ENCODE data around the gene METTL24. TPM values are rescaled to one million over a fixed set of nuclear protein-coding genes. Genes with fewer than 3 reads are reported as not detected.
"Not testable (repeated sequence)": the region's sequence is repeated elsewhere in the genome, so short reads cannot be mapped to it uniquely, and the experiment has no call there.

METTL24 gene
- total and polyA plus RNA-seq, 7 donors, result 0.04 TPM; not detected in 6

- Histone ChIP-seq H3K27me3 (ENCODE audit: insufficient read depth in 3 of 3, low read length in 2 of 3) (no peaks in the 10 kb centered on the region), H3K27ac (no peak overlapping the region), H3K36me3 (ENCODE audit: insufficient read depth in 1 of 2, low read depth in 1 of 2) (no peaks in the 10 kb centered on the region), H3K9me3 (no peaks in the 10 kb centered on the region), H3K4me3 (no peak overlapping the region), H3K4me1 (no peaks in the 10 kb centered on the region)
- DNase-seq (no peak), ATAC-seq (no peak)
- intact Hi-C loops (cut with DNase I), result no loop called here
- TF ChIP-seq CTCF (IDR thresholded peaks at IDR 0.05), result no peak
- WGBS, 3 donors, result 94 to 96% (median 94%) methylated on average over 3 of the region's 3 CpGs
Measured at GRCh38 chr6:110315869-110316398, 42.2 kb downstream of the METTL24 start.

GRCh38 chr6:110315207-110315868 lies 42.8 kb downstream of the METTL24 start:
- no peak overlapping the region for H3K4me3 ChIP-seq
- H3K36me3 ChIP-seq (ENCODE audit: insufficient read depth in 1 of 2, low read depth in 1 of 2), result no peaks in the 10 kb centered on the region
- no peak for DNase-seq
- 73 to 75% (median 73%) methylated on average over 6 of the region's 6 CpGs for WGBS, 3 donors
- no peaks in the 10 kb centered on the region for H3K27me3 ChIP-seq (ENCODE audit: insufficient read depth in 3 of 3, low read length in 2 of 3)
- TF ChIP-seq CTCF (IDR thresholded peaks at IDR 0.05), result no peak
- no peak overlapping the region for H3K27ac ChIP-seq
- no peaks in the 10 kb centered on the region for H3K4me1 ChIP-seq
- ATAC-seq, result no peak
- intact Hi-C loops (cut with DNase I), result no loop called here
- H3K9me3 ChIP-seq, result no peaks in the 10 kb centered on the region

- ATAC-seq (no peak), DNase-seq (no peak)
- Histone ChIP-seq H3K4me1 (no peaks in the 10 kb centered on the region), H3K4me3 (no peak overlapping the region), H3K27me3 (ENCODE audit: insufficient read depth in 3 of 3, low read length in 2 of 3) (no peaks in the 10 kb centered on the region), H3K27ac (no peak overlapping the region), H3K36me3 (ENCODE audit: insufficient read depth in 1 of 2, low read depth in 1 of 2) (no peaks in the 10 kb centered on the region), H3K9me3 (no peaks in the 10 kb centered on the region)
- intact Hi-C loops (cut with DNase I), result no loop called here
- WGBS, 3 donors, result 63 to 70% (median 68%) methylated on average over 3 of the region's 3 CpGs
- no peak for TF ChIP-seq CTCF (IDR thresholded peaks at IDR 0.05)
Measured at GRCh38 chr6:110310861-110311446, 47.2 kb downstream of the METTL24 start.

GRCh38 chr6:110309432-110309831 lies 48.7 kb downstream of the METTL24 start:
- H3K36me3 ChIP-seq (ENCODE audit: insufficient read depth in 1 of 2, low read depth in 1 of 2); H3K27me3 ChIP-seq (ENCODE audit: insufficient read depth in 3 of 3, low read length in 2 of 3); ATAC-seq; H3K4me1 ChIP-seq; H3K9me3 ChIP-seq; intact Hi-C loops (cut with DNase I); H3K27ac ChIP-seq; DNase-seq; H3K4me3 ChIP-seq: not testable (repeated sequence)
- WGBS, 3 donors, result 81 to 90% (median 83%) methylated on average over 4 of the region's 4 CpGs

GRCh38 chr6:110307368-110307767 lies 50.8 kb downstream of the METTL24 start:
- no peak for ATAC-seq
- intact Hi-C loops (cut with DNase I), result no loop called here
- TF ChIP-seq CTCF (IDR thresholded peaks at IDR 0.05), result no peak

GRCh38 chr6:110305832-110306231 lies 52.3 kb downstream of the METTL24 start:
- H3K27ac ChIP-seq; DNase-seq; H3K36me3 ChIP-seq (ENCODE audit: insufficient read depth in 1 of 2, low read depth in 1 of 2); H3K9me3 ChIP-seq; intact Hi-C loops (cut with DNase I); ATAC-seq; H3K4me3 ChIP-seq; H3K27me3 ChIP-seq (ENCODE audit: insufficient read depth in 3 of 3, low read length in 2 of 3); H3K4me1 ChIP-seq: not testable (repeated sequence)
- WGBS, 3 donors, result 84 to 93% (median 86%) methylated on average over 2 of the region's 2 CpGs

More at GRCh38 chr6:110307368-110307767, 50.8 kb downstream of the METTL24 start:
- Histone ChIP-seq H3K4me1 (no peaks in the 10 kb centered on the region), H3K27ac (no peak overlapping the region), H3K36me3 (ENCODE audit: insufficient read depth in 1 of 2, low read depth in 1 of 2) (no peaks in the 10 kb centered on the region), H3K27me3 (ENCODE audit: insufficient read depth in 3 of 3, low read length in 2 of 3) (no peaks in the 10 kb centered on the region), H3K9me3 (no peaks in the 10 kb centered on the region), H3K4me3 (no peak overlapping the region)
- DNase-seq, result no peak
- WGBS, 3 donors, result 70 to 78% (median 70%) methylated on average over 2 of the region's 2 CpGs

GRCh38 chr6:110303692-110304091 lies 54.5 kb downstream of the METTL24 start:
- H3K27ac ChIP-seq; intact Hi-C loops (cut with DNase I); DNase-seq; ATAC-seq; H3K9me3 ChIP-seq; H3K4me1 ChIP-seq; H3K36me3 ChIP-seq (ENCODE audit: insufficient read depth in 1 of 2, low read depth in 1 of 2); H3K4me3 ChIP-seq; H3K27me3 ChIP-seq (ENCODE audit: insufficient read depth in 3 of 3, low read length in 2 of 3): not testable (repeated sequence)
- 78 to 90% (median 78%) methylated on average over 6 of the region's 6 CpGs for WGBS, 3 donors
